Measurements from ENCODE around the gene MSRB2. TPM values are rescaled to one million over a fixed set of nuclear protein-coding genes. Genes with fewer than 3 reads are reported as not detected.

MSRB2 gene
- total RNA-seq, 2 donors from 2014 or later = 4.9 to 6.3 TPM

DNA sequence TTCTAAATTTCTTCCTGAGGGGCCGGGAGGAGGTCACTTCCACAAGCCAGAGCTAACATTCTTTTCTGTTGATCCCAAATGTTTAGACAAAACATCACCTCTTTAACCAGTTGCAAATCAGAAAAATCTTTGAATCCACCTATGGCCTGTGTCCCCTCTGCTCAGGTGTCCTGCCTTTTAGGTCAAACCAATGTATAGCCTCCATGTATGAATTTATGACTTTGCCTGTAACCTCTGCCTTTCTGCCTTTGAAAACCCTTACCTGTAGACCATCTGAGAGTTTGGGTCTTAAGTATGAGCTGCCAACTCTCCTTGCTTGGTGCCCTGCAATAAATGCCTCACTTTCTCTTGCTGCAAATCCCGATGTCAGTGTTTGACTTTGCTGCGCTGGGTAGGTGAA, 44.1 kb upstream of the MSRB2 start:
- TF ChIP-seq POLR2A (IDR thresholded peaks at IDR 0.05) (no peak), CTCF (IDR thresholded peaks at IDR 0.05) (no peak)
- intact Hi-C loops (cut with DNase I) = no loop called here
- no peak for DNase-seq

GRCh38 chr10:23051855-23052331, 43.5 kb upstream of the MSRB2 start:
- no peak for DNase-seq

More for the DNA sequence above, 44.1 kb upstream of the MSRB2 start:
- Histone ChIP-seq H3K9me3 (no peaks in the 10 kb centered on the region), H3K4me3 (no peak overlapping the region), H3K4me1 (no peaks in the 10 kb centered on the region), H3K27ac (no peak overlapping the region), H3K27me3 (no peaks in the 10 kb centered on the region), H3K36me3 (replicated peaks in 1 of 2; ENCODE audit: insufficient read depth in 1 of 2, low read depth in 2 of 2) (no peaks in the 10 kb centered on the region)
- WGBS, 2 donors = 94 to 95% methylated on average over 3 of the region's 3 CpGs
- ATAC-seq = no peak

GRCh38 chr10:23053036-23053435, 42.3 kb upstream of the MSRB2 start:
- H3K27ac ChIP-seq = no peak overlapping the region
- no peak for DNase-seq
- H3K9me3 ChIP-seq = no peaks in the 10 kb centered on the region
- no peaks in the 10 kb centered on the region for H3K4me1 ChIP-seq
- ATAC-seq = no peak
- H3K27me3 ChIP-seq = no peaks in the 10 kb centered on the region
- WGBS, 2 donors = 84 to 91% methylated on average over 1 of the region's 1 CpG
- TF ChIP-seq CTCF (IDR thresholded peaks at IDR 0.05) (no peak), POLR2A (IDR thresholded peaks at IDR 0.05) (no peak)
- intact Hi-C loops (cut with DNase I) = no loop called here
- no peak overlapping the region for H3K4me3 ChIP-seq
- no peaks in the 10 kb centered on the region for H3K36me3 ChIP-seq (replicated peaks in 1 of 2; ENCODE audit: insufficient read depth in 1 of 2, low read depth in 2 of 2)

More at GRCh38 chr10:23051855-23052331, 43.5 kb upstream of the MSRB2 start:
- intact Hi-C loops (cut with DNase I) = no loop called here
- ATAC-seq = no peak
- Histone ChIP-seq H3K4me1 (no peaks in the 10 kb centered on the region), H3K27me3 (no peaks in the 10 kb centered on the region), H3K4me3 (no peak overlapping the region), H3K27ac (no peak overlapping the region), H3K36me3 (replicated peaks in 1 of 2; ENCODE audit: insufficient read depth in 1 of 2, low read depth in 2 of 2) (no peaks in the 10 kb centered on the region), H3K9me3 (no peaks in the 10 kb centered on the region)
- TF ChIP-seq CTCF (IDR thresholded peaks at IDR 0.05) (no peak), POLR2A (IDR thresholded peaks at IDR 0.05) (no peak)
- 91% methylated on average over 5 of the region's 5 CpGs for WGBS, 2 donors

DNA sequence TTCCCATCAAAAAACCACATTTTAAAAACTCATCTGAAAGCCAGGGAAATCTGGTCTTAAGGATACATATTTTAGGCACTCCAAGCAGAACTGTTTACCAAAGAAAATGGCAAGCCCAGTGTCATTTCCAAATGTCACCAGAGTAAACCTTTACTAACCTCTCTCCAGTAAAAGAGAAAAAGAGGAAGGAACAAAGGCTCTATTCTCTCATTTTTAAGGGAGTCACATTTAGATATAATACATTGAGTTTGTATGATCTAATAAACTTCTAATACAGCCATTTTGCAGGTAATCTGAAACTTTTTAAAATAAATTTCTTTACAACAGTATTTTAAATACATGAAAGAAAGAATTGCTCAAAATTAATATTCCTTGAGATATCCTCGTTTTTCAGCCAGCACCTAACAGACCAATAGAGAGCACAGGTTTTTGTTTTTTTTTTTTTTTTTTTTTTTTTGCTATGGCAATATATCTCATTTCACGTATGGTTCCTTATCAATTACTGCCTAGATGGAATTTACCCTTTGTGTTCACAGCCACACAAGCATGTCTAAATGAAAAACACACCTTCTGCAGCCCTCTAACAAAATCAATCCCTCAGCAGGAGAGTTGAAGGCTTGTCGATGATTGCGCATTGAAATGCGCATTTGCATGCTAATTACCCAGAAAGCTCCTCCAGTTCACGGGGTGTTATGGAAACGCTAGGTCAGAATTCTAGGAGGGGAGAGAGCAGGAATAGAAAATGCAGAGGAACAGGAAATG, 39.8 kb upstream of the MSRB2 start:
- no peak overlapping the region for H3K4me3 ChIP-seq
- 47 to 54% methylated on average over 7 of the region's 7 CpGs for WGBS, 2 donors
- H3K36me3 ChIP-seq (replicated peaks in 1 of 2; ENCODE audit: insufficient read depth in 1 of 2, low read depth in 2 of 2) = no peaks in the 10 kb centered on the region
- no peaks in the 10 kb centered on the region for H3K4me1 ChIP-seq
- intact Hi-C loops (cut with DNase I) = no loop called here
- H3K27me3 ChIP-seq = no peaks in the 10 kb centered on the region
- no peak for DNase-seq
- H3K27ac ChIP-seq = no peak overlapping the region
- no peak for ATAC-seq
- H3K9me3 ChIP-seq = no peaks in the 10 kb centered on the region
- TF ChIP-seq CTCF (IDR thresholded peaks at IDR 0.05) (no peak), POLR2A (IDR thresholded peaks at IDR 0.05) (no peak)

- Histone ChIP-seq H3K4me1 (peaks cover 2% of the 10 kb centered on the region), H3K27me3 (no peaks in the 10 kb centered on the region), H3K36me3 (replicated peaks in 1 of 2; ENCODE audit: insufficient read depth in 1 of 2, low read depth in 2 of 2) (no peaks in the 10 kb centered on the region), H3K27ac (no peak overlapping the region), H3K9me3 (no peaks in the 10 kb centered on the region), H3K4me3 (no peak overlapping the region)
- WGBS, 2 donors = 71 to 72% methylated on average over 3 of the region's 3 CpGs
- DNase-seq (no peak), ATAC-seq (no peak)
- TF ChIP-seq POLR2A (IDR thresholded peaks at IDR 0.05) = no peak
- TF ChIP-seq CTCF (IDR thresholded peaks at IDR 0.05) = no peak
- intact Hi-C loops (cut with DNase I) = no loop called here
Measured at GRCh38 chr10:23056186-23056579, 39.2 kb upstream of the MSRB2 start.
